ENCODE data around the gene ENOSF1. TPM values are rescaled to one million over a fixed set of nuclear protein-coding genes. Genes with fewer than 3 reads are reported as not detected.
"Not testable (repeated sequence)": the region's sequence is repeated elsewhere in the genome, so short reads cannot be mapped to it uniquely, and the experiment has no call there.

ENOSF1 gene
- total and polyA plus RNA-seq, 7 donors: 5.1 to 27.2 (median 6.1) TPM

- ATAC-seq: no peak
- H3K36me3 ChIP-seq (ENCODE audit: insufficient read depth in 1 of 2, low read depth in 1 of 2): peaks cover 0 to 51% of the 10 kb centered on the region in 2 donors
- intact Hi-C loops (cut with DNase I): no loop called here
These were observed 29.6 kb downstream of the ENOSF1 start for GRCh38 chr18:682833-683232.

GRCh38 chr18:682416-682815 lies 30.0 kb downstream of the ENOSF1 start:
- intact Hi-C loops (cut with DNase I); DNase-seq; H3K9me3 ChIP-seq; H3K4me1 ChIP-seq; ATAC-seq; H3K27ac ChIP-seq; H3K27me3 ChIP-seq (ENCODE audit: insufficient read depth in 3 of 3, low read length in 2 of 3); H3K4me3 ChIP-seq: not testable (repeated sequence)
- 94 to 96% (median 95%) methylated on average over 9 of the region's 9 CpGs for WGBS, 3 donors
- peaks cover 0 to 55% of the 10 kb centered on the region in 2 donors for H3K36me3 ChIP-seq (ENCODE audit: insufficient read depth in 1 of 2, low read depth in 1 of 2)

More at GRCh38 chr18:682833-683232, 29.6 kb downstream of the ENOSF1 start:
- Histone ChIP-seq H3K4me3 (no peak overlapping the region), H3K9me3 (no peaks in the 10 kb centered on the region), H3K27ac (no peak overlapping the region), H3K27me3 (ENCODE audit: insufficient read depth in 3 of 3, low read length in 2 of 3) (no peaks in the 10 kb centered on the region), H3K4me1 (no peaks in the 10 kb centered on the region)
- no peak for TF ChIP-seq CTCF (IDR thresholded peaks at IDR 0.05)
- no peak for DNase-seq

DNA sequence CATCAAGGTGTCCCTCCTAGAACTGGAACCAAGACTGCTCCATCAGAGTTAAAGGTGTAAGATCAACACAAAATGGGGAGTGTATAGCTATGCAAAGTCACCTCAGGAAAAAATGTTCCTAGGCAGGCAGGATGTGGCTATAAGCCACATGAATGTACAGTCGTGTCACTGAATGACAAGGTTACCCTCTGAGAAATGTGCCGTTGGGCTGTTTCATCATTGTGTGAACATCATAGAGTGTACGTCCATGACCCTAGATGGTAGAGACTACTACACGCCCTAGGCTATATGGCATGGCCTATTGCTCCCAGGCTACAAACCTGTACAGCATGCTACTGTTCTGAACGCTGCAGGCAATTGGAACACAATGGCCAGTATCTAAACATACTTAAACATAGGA lies 30.4 kb downstream of the ENOSF1 start:
- DNase-seq (no peak), ATAC-seq (no peak)
- H3K4me1 ChIP-seq: no peaks in the 10 kb centered on the region
- no peak overlapping the region for H3K27ac ChIP-seq
- H3K4me3 ChIP-seq: no peak overlapping the region
- WGBS, 3 donors: 88 to 96% (median 93%) methylated on average over 5 of the region's 5 CpGs
- H3K9me3 ChIP-seq: no peaks in the 10 kb centered on the region
- H3K27me3 ChIP-seq (ENCODE audit: insufficient read depth in 3 of 3, low read length in 2 of 3): no peaks in the 10 kb centered on the region
- intact Hi-C loops (cut with DNase I): no loop called here
- peaks cover 0 to 59% of the 10 kb centered on the region in 2 donors for H3K36me3 ChIP-seq (ENCODE audit: insufficient read depth in 1 of 2, low read depth in 1 of 2)
- no peak for TF ChIP-seq CTCF (IDR thresholded peaks at IDR 0.05)

DNA sequence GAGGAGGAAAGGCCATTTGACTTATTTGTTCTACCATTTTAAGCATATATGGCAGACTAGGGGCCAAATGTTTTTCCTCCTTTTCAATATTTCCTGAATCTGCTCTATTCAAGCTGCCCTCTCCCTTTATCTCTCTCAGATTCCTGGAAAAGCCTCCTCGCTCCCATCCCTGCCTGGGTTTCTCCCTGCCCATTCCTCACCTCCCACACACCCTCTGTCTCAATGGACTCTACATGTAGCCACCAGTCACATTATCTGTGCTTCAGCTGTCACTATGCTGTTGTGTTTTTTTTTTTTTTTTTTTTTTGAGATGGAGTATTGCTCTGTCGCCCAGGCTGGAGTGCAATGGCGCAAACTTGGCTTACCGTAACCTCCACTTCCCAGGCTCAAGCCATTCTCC lies 32.0 kb downstream of the ENOSF1 start:
- H3K27me3 ChIP-seq (ENCODE audit: insufficient read depth in 3 of 3, low read length in 2 of 3): no peaks in the 10 kb centered on the region
- no peak for TF ChIP-seq CTCF (IDR thresholded peaks at IDR 0.05)
- H3K27ac ChIP-seq: no peak overlapping the region
- no peak overlapping the region for H3K4me3 ChIP-seq
- peaks cover 0 to 63% of the 10 kb centered on the region in 2 donors for H3K36me3 ChIP-seq (ENCODE audit: insufficient read depth in 1 of 2, low read depth in 1 of 2)
- intact Hi-C loops (cut with DNase I): no loop called here
- no peak for DNase-seq
- no peaks in the 10 kb centered on the region for H3K9me3 ChIP-seq
- no peak for ATAC-seq
- H3K4me1 ChIP-seq: no peaks in the 10 kb centered on the region
- WGBS, 3 donors: 97 to 100% (median 100%) methylated on average over 4 of the region's 4 CpGs

DNA sequence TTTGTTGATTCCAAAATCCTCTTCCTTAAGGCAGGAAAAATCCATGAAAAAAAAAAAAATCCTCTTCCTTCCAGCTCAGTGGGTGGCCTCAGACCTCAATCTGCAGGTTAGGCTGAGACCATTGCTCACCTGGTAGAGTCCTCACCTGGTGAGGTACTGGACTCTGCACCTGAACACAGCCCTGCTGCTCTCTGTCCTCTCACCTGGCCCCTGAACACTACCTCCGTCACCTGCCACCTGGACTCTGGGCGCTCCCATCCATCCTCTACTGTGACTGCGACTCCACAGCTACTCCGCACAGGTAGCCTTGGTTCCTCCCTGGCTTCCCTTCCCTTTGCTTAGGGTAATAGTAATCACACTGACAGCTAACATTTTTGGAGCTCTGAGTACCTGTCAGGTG lies 32.9 kb downstream of the ENOSF1 start:
- no peak for DNase-seq
- no peaks in the 10 kb centered on the region for H3K27me3 ChIP-seq (ENCODE audit: insufficient read depth in 3 of 3, low read length in 2 of 3)
- H3K9me3 ChIP-seq: no peaks in the 10 kb centered on the region
- TF ChIP-seq CTCF (IDR thresholded peaks at IDR 0.05): no peak
- H3K27ac ChIP-seq: no peak overlapping the region
- intact Hi-C loops (cut with DNase I): no loop called here
- ATAC-seq: no peak
- peaks cover 0 to 64% of the 10 kb centered on the region in 2 donors for H3K36me3 ChIP-seq (ENCODE audit: insufficient read depth in 1 of 2, low read depth in 1 of 2)
- no peak overlapping the region for H3K4me3 ChIP-seq
- WGBS, 3 donors: 98 to 100% (median 100%) methylated on average over 4 of the region's 4 CpGs
- H3K4me1 ChIP-seq: no peaks in the 10 kb centered on the region

Measured in psoas muscle (tissue), 8 donors.